Upper lobe of right lung (tissue), 1 donor: ENCODE data around the gene CYTH4. TPM values are rescaled to one million over a fixed set of nuclear protein-coding genes. Genes with fewer than 3 reads are reported as not detected.
"Not testable (repeated sequence)": the region's sequence is repeated elsewhere in the genome, so short reads cannot be mapped to it uniquely, and the experiment has no call there.

Experiments
- ATAC-seq: fragments of 200-7000 bp; cut with Tn5 transposase; one replicate; pipeline ENCODE4 v1.9.1; 2020; ENCODE audit warnings: mild to moderate bottlenecking, moderate library complexity
- DNase-seq: peaks from one replicate; pipeline ENCODE4 v3.0.0-alpha.2; 2020
- H3K27ac ChIP-seq: fragments of 200-600 bp; one replicate; pipeline ENCODE4 v1.8.0; 2022
- H3K27me3 ChIP-seq: fragments of 200-600 bp; one replicate; pipeline ENCODE4 v1.8.0; 2022; ENCODE audit warnings: mild to moderate bottlenecking
- H3K36me3 ChIP-seq: fragments of 200-600 bp; one replicate; pipeline ENCODE4 v1.8.0; 2022
- H3K4me1 ChIP-seq: fragments of 200-600 bp; one replicate; pipeline ENCODE4 v1.8.0; 2022
- H3K4me3 ChIP-seq: fragments of 200-600 bp; one replicate; pipeline ENCODE4 v1.8.0; 2022; ENCODE audit warnings: mild to moderate bottlenecking
- H3K9me3 ChIP-seq: fragments of 200-600 bp; one replicate; pipeline ENCODE4 v1.8.0; 2022
- CTCF ChIP-seq: fragments of 200-600 bp; IDR thresholded peaks from one replicate; pipeline ENCODE4 v1.8.0; 2022; ENCODE audit warnings: antibody characterized with exemption
- intact Hi-C: fragments of 100-400 bp; cut with DNase I; formaldehyde crosslinking; loops from one replicate; pipeline ENCODE4 v1.11.0; 2022
- long read RNA-seq: library from polyadenylated mRNA; unstranded; transcript quantifications from one replicate; pipeline ENCODE4 v2.0.0, GENCODE V29; 2021
- total RNA-seq: library from RNA; stranded (reverse); fragmentation: NEBNext Ultra II Directional; extraction: Animal tissue kit (Norgen Biotek cat#: 25700); gene quantifications from one replicate; pipeline ENCODE4 v1.2.1, GENCODE V29; 2021
- donor health status: DM: no; HTN: yes; CAD: no; lungs with severe emphysema.

Gene CYTH4, protein sequence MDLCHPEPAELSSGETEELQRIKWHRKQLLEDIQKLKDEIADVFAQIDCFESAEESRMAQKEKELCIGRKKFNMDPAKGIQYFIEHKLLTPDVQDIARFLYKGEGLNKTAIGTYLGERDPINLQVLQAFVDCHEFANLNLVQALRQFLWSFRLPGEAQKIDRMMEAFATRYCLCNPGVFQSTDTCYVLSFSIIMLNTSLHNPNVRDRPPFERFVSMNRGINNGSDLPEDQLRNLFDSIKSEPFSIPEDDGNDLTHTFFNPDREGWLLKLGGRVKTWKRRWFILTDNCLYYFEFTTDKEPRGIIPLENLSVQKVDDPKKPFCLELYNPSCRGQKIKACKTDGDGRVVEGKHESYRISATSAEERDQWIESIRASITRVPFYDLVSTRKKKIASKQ
- 37.9 TPM for total RNA-seq
- long read RNA-seq, transcript CYTH4-201 (13 exons, 3,206 nt) = major isoform, 33 of 63 reads
- long read RNA-seq, partial matches to known transcripts = 19 of 63 reads
- long read RNA-seq, other reads (novel, unspliced or antisense) = 6 of 63 reads

- H3K9me3 ChIP-seq = no peaks in the 10 kb centered on the region
- intact Hi-C loops = no loop called here
- peak within 1 kb of the TSS; percentile 59 for H3K4me3 ChIP-seq
- DNase-seq = peak; percentile 89
- peaks cover 14% of the 10 kb centered on the region for H3K27me3 ChIP-seq
- TF ChIP-seq CTCF = no peak
- ATAC-seq = peak; percentile 79
- H3K4me1 ChIP-seq = peaks cover 7% of the 10 kb centered on the region
- H3K36me3 ChIP-seq = no peaks in the 10 kb centered on the region
- peak within 1 kb of the TSS; percentile 79 for H3K27ac ChIP-seq
Observed at GRCh38 chr22:37282385-37282677, at the start of gene CYTH4. Gene CYTH4, plus strand, starts transcription at chr22:37282508. Its CDS starts 62 bp downstream, at chr22:37282570.

DNA sequence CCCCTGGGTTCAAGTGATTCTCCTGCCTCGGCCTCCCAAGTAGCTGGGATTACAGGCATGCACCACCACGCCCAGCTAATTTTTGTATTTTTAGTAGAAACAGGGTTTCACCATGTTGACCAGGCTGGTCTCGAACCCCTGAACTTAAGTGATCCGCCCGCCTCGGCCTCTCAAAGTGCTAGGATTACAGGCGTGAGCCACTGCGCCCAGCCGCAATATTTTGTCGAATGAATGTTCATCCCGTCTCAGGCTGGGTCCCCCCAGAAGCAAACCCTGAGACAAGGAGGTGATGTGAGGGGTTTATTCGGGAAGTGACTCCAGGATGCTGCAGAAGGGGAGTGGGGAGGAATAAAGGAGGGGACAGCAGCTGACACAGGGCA, 48.9 kb upstream of the CYTH4 start:
- DNase-seq, intact Hi-C loops, ATAC-seq: not testable (repeated sequence)

DNA sequence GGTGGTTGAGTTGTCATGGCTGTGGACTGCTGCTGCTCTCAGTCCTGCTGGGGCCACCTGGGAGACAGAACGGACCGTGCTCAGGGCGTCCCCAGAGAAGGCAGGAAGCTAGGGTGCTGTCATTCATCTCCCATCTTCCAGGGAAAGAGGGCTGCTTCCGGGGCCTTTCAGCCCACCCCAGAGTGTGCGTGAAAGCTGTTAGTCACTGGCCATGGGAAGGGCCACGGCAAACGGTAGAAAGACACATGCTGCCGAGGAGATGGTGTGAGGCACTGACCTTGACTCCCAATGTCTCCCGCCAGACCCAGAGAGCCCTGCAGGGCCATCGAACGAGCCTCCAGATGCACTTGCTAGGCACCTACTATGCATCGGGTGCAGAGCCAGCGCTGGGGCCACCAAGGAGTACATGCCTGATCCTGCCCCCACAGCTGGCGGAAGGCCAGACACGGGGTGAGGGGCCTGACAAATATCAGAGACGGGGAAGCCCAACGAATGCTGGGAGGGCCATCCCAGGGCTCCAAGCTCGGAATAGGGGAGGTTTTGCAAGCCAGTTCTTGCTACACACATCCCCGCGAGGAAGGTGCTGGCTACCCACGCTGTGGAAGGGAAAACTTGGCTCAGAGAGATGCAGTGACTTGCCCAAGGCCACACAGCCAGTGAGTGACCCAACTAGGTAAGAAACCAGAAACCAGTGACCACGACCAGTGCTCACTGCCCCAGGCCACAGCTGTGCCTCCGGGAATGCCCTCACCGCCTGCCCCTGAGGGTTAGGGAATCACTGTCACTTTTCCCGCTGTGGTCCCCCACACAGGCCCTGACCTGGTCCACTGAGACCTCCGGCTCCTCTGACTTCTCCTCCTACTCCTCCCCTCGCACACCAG, 48.3 kb upstream of the CYTH4 start:
- Histone ChIP-seq H3K4me1 (peaks cover 16% of the 10 kb centered on the region), H3K27me3 (peaks cover 14% of the 10 kb centered on the region), H3K36me3 (peaks cover 5% of the 10 kb centered on the region), H3K4me3 (no peak overlapping the region), H3K9me3 (no peaks in the 10 kb centered on the region), H3K27ac (no peak overlapping the region)
- no peak for TF ChIP-seq CTCF
- ATAC-seq = no peak
- no peak for DNase-seq
- intact Hi-C loops = no loop called here

More for the DNA sequence above, 48.9 kb upstream of the CYTH4 start:
- H3K4me3 ChIP-seq, H3K27ac ChIP-seq, H3K9me3 ChIP-seq, H3K36me3 ChIP-seq: not testable (repeated sequence)
- peaks cover 21% of the 10 kb centered on the region for H3K4me1 ChIP-seq
- H3K27me3 ChIP-seq = peaks cover 14% of the 10 kb centered on the region

DNA sequence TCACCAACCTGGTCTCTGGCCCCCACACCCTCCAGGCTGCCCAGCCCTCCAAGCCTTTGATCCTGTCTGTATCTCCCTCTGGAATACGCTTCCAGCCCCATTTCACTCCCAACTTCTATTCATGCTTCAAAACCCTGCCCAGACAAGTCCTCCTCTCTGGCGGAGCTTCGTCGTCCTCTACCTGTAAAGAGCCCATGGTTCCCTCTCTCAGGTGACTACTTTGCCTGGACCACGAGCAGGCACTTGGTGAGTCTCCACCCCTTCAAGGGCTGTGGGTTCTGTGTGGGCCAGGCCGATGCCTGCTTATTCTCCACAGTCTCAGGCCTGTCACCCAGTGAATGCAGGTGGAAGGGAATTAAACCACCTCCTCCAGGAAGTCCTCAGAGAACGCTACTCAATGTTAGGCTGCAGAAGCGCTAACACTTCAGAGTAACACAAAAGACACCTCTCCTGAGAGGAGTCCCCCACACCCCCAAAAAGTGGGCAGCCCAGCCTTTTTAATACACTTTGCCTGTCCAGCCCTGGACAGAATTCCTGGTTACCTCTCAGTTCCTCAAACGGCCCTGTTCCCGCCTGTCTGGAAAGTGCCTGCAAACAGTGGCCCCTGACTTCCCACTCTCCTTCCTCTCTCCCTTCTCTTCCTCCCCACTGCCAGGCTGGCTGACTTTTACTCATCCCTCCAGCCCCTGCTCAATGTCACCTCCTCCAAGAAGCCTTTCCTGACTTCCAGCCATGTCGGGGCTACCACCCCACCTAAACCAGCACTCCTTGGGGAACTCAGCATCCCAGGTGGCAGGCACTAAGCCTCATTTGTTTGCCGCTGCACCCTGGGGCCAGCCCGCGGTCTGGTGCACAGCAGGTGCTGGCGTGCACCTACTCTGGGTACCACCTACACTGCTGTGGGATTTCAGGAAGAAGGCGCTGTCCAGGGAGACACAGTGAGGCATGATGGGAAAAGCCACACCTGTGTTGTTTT, 47.3 kb upstream of the CYTH4 start:
- intact Hi-C loops = no loop called here
- no peaks in the 10 kb centered on the region for H3K9me3 ChIP-seq
- peaks cover 6% of the 10 kb centered on the region for H3K4me1 ChIP-seq
- peaks cover 14% of the 10 kb centered on the region for H3K27me3 ChIP-seq
- ATAC-seq = no peak
- no peak for TF ChIP-seq CTCF
- no peak for DNase-seq
- no peak overlapping the region for H3K4me3 ChIP-seq
- no peak overlapping the region for H3K27ac ChIP-seq
- H3K36me3 ChIP-seq = peaks cover 5% of the 10 kb centered on the region

- ATAC-seq (peak; percentile 42), DNase-seq (no peak)
- Histone ChIP-seq H3K4me1 (peaks cover under 1% of the 10 kb centered on the region), H3K27ac (no peak overlapping the region), H3K36me3 (peaks cover 5% of the 10 kb centered on the region), H3K4me3 (no peak overlapping the region), H3K9me3 (no peaks in the 10 kb centered on the region), H3K27me3 (peaks cover 14% of the 10 kb centered on the region)
- intact Hi-C loops = no loop called here
- TF ChIP-seq CTCF = no peak
Observed at GRCh38 chr22:37235897-37236607, 46.3 kb upstream of the CYTH4 start.
